H1 (cell line): ENCODE data around the gene CACNA1C. TPM values are rescaled to one million over a fixed set of nuclear protein-coding genes. Genes with fewer than 3 reads are reported as not detected.

Experiments used
- CTCF ChIA-PET: fragments of 300-600 bp; sonication (Branson Sonifier 250); formaldehyde crosslinking; loops from one replicate; lab custom pipeline; 2021; ENCODE audit not compliant: partially characterized antibody; lab: Charles Lee
- POLR2A ChIA-PET: fragments of 300-600 bp; sonication (Branson Sonifier 250); formaldehyde crosslinking; loops from one replicate; lab custom pipeline; 2021; ENCODE audit warnings: inconsistent platforms; ENCODE audit not compliant: partially characterized antibody; lab: Charles Lee
- DNase-seq, 2 experiments: peaks; one replicate each; pipeline versions ENCODE4 v3.0.0 to v3.0.0-alpha.2; 2010 to 2022; ENCODE audit warnings: low spot score in 2 of 2, low read depth in 1 of 2, mixed read lengths in 1 of 2
- FAIRE-seq: peaks from 2 replicates; lab custom pipeline; 2011; peaks lifted over from hg19 to GRCh38; lab: Jason Lieb, UNC
- H2AFZ ChIP-seq: 2 replicates; pipeline ENCODE4 v1.8.1; 2012; ENCODE audit warnings: low read length, inconsistent platforms
- H2AK5ac ChIP-seq: 2 replicates; pipeline ENCODE4 v1.6.1; 2013; ENCODE audit warnings: low read depth, low read length
- H2BK120ac ChIP-seq: replicated peaks from 2 replicates; pipeline ENCODE3; 2013; ENCODE audit warnings: low read depth, low read length, inconsistent platforms
- H2BK12ac ChIP-seq: 2 replicates; pipeline ENCODE4 v1.6.1; 2013; ENCODE audit warnings: low read depth, low read length
- H2BK15ac ChIP-seq: 2 replicates; pipeline ENCODE4 v1.6.1; 2013; ENCODE audit warnings: low read length
- H2BK20ac ChIP-seq: 2 replicates; pipeline ENCODE4 v1.6.1; 2013; ENCODE audit warnings: low read length
- H2BK5ac ChIP-seq: 2 replicates; pipeline ENCODE4 v1.6.1; 2013; ENCODE audit warnings: low read depth, low read length
- H3K14ac ChIP-seq: 2 replicates; pipeline ENCODE4 v1.6.1; 2013; ENCODE audit warnings: inconsistent platforms; ENCODE audit not compliant: insufficient read length
- H3K18ac ChIP-seq: 2 replicates; pipeline ENCODE4 v1.6.1; 2013; ENCODE audit warnings: low read length; ENCODE audit errors: extremely low read depth
- H3K23ac ChIP-seq: 2 replicates; pipeline ENCODE4 v1.6.1; 2013; ENCODE audit warnings: inconsistent platforms; ENCODE audit not compliant: insufficient read length
- H3K23me2 ChIP-seq: 2 replicates; pipeline ENCODE4 v1.6.1; 2013; ENCODE audit warnings: low read depth, low read length
- H3K27ac ChIP-seq: 2 replicates; pipeline ENCODE4 v1.6.1; 2011; ENCODE audit warnings: low read depth, low read length, inconsistent platforms
- H3K27me3 ChIP-seq, 4 experiments: replicated peaks in 1 of 4; 1 replicate in 1 of 4; 2 replicates in 3 of 4; pipeline versions ENCODE4 v1.6.1 to v1.8.1; 2011 to 2013; ENCODE audit warnings: low read length in 3 of 4, mild to moderate bottlenecking in 3 of 4, inconsistent platforms in 2 of 4, mixed read lengths in 2 of 4, moderate library complexity in 1 of 4; ENCODE audit not compliant: control insufficient read depth in 3 of 4, insufficient read depth in 3 of 4; ENCODE audit errors: extremely low read depth in 1 of 4
- H3K36me3 ChIP-seq, 4 experiments: 2 replicates each; pipeline versions ENCODE4 v1.6.1 to v1.8.1; 2011 to 2013; ENCODE audit warnings: mild to moderate bottlenecking in 4 of 4, low read length in 3 of 4, moderate library complexity in 2 of 4, control low read depth in 1 of 4, inconsistent platforms in 1 of 4; ENCODE audit not compliant: insufficient read depth in 4 of 4, control insufficient read depth in 2 of 4
- H3K4ac ChIP-seq: replicated peaks from 2 replicates; pipeline ENCODE3; 2013; ENCODE audit warnings: low read length, low read depth, mixed read lengths, inconsistent platforms; ENCODE audit not compliant: insufficient read length
- H3K4me1 ChIP-seq, 4 experiments: replicated peaks in 1 of 4; 1 replicate in 1 of 4; 2 replicates in 3 of 4; pipeline versions ENCODE4 v1.6.1 to v1.8.1; 2011 to 2013; ENCODE audit warnings: low read length in 3 of 4, inconsistent platforms in 2 of 4, mixed read lengths in 1 of 4; ENCODE audit not compliant: insufficient read depth in 4 of 4, control insufficient read depth in 3 of 4
- H3K4me2 ChIP-seq, 2 experiments: 2 replicates each; pipeline versions ENCODE4 v1.6.1 to v1.8.1; 2011 to 2013; ENCODE audit warnings: low read depth in 2 of 2, low read length in 2 of 2, control low read depth in 1 of 2, inconsistent platforms in 1 of 2, mild to moderate bottlenecking in 1 of 2; ENCODE audit not compliant: insufficient read depth in 1 of 2
- H3K4me3 ChIP-seq, 4 experiments: fragments of 200-600, 300-600 bp in 1 of 4; sonication (generic), shearing (Covaris generic), sonication (Bioruptor Twin) in 1 of 4; 2 replicates each; pipeline versions ENCODE4 v1.5.1 to v1.8.1; 2011 to 2016; ENCODE audit warnings: low read length in 4 of 4, low read depth in 3 of 4, control low read depth in 2 of 4, inconsistent platforms in 2 of 4, mild to moderate bottlenecking in 2 of 4, mixed read lengths in 1 of 4, moderate library complexity in 1 of 4; ENCODE audit not compliant: insufficient read depth in 2 of 4; ENCODE audit errors: extremely low read depth in 1 of 4
- H3K56ac ChIP-seq: replicated peaks from 2 replicates; pipeline ENCODE3; 2013; ENCODE audit warnings: low read depth, mild to moderate bottlenecking, mixed read lengths, low read length, inconsistent platforms; ENCODE audit not compliant: insufficient read length
- H3K79me1 ChIP-seq: 2 replicates; pipeline ENCODE4 v1.6.1; 2013; ENCODE audit warnings: low read depth, low read length, control low read depth
- H3K79me2 ChIP-seq, 2 experiments: 2 replicates each; pipeline versions ENCODE4 v1.6.1 to v1.8.1; 2012 to 2013; ENCODE audit warnings: low read length in 2 of 2, mild to moderate bottlenecking in 2 of 2, inconsistent platforms in 1 of 2; ENCODE audit not compliant: insufficient read depth in 2 of 2, control insufficient read depth in 1 of 2
- H3K9ac ChIP-seq, 4 experiments: replicated peaks in 1 of 4; 1 replicate in 1 of 4; 2 replicates in 3 of 4; pipeline versions ENCODE4 v1.6.1 to v1.8.1; 2011 to 2013; ENCODE audit warnings: low read depth in 3 of 4, low read length in 3 of 4, control low read depth in 2 of 4, mild to moderate bottlenecking in 2 of 4, moderate library complexity in 2 of 4, inconsistent platforms in 1 of 4; ENCODE audit errors: extremely low read depth in 1 of 4
- H3K9me3 ChIP-seq, 2 experiments: 2 replicates each; pipeline versions ENCODE4 v1.6.1 to v1.8.1; 2012 to 2013; ENCODE audit warnings: mild to moderate bottlenecking in 2 of 2, moderate library complexity in 2 of 2, control low read depth in 1 of 2, inconsistent platforms in 1 of 2, low read depth in 1 of 2, low read length in 1 of 2, mixed read lengths in 1 of 2; ENCODE audit not compliant: insufficient read depth in 2 of 2
- H4K20me1 ChIP-seq, 2 experiments: replicated peaks in 1 of 2; 2 replicates each; pipeline versions ENCODE3 to v1.8.1; 2011 to 2013; ENCODE audit warnings: inconsistent platforms in 2 of 2, low read length in 2 of 2, mild to moderate bottlenecking in 1 of 2; ENCODE audit not compliant: insufficient read depth in 2 of 2, control insufficient read depth in 1 of 2
- H4K5ac ChIP-seq: 2 replicates; pipeline ENCODE4 v1.6.1; 2013; ENCODE audit warnings: low read length, low read depth, mixed read lengths, inconsistent platforms; ENCODE audit not compliant: insufficient read length
- H4K8ac ChIP-seq: 2 replicates; pipeline ENCODE4 v1.8.0; 2013; ENCODE audit warnings: mild to moderate bottlenecking, moderate library complexity, low read length, inconsistent platforms; ENCODE audit not compliant: insufficient read depth; ENCODE audit errors: extremely low read depth
- H4K91ac ChIP-seq: replicated peaks from 2 replicates; pipeline ENCODE3; 2013; ENCODE audit warnings: low read length, mixed read lengths, inconsistent platforms; ENCODE audit not compliant: insufficient read length
- BACH1 ChIP-seq: IDR thresholded peaks from 2 replicates; pipeline ENCODE4 v1.6.1; 2012; ENCODE audit warnings: low read length, improper control_type of control experiment
- CHD2 ChIP-seq: IDR thresholded peaks from 2 replicates; pipeline ENCODE4 v1.6.1; 2012; ENCODE audit warnings: low read length, improper control_type of control experiment
- EP300 ChIP-seq, 2 experiments: IDR thresholded peaks; 1 replicate in 1 of 2; 2 replicates in 1 of 2; pipeline ENCODE4 v1.6.1; 2011 to 2012; ENCODE audit warnings: low read depth in 2 of 2, low read length in 2 of 2, mild to moderate bottlenecking in 2 of 2, borderline replicate concordance in 1 of 2, inconsistent platforms in 1 of 2, moderate library complexity in 1 of 2
- FOSL1 ChIP-seq: IDR thresholded peaks from 2 replicates; pipeline ENCODE4 v1.6.1; 2011; ENCODE audit warnings: mild to moderate bottlenecking, low read depth, low read length, moderate library complexity; ENCODE audit not compliant: insufficient read depth
- MAFK ChIP-seq: IDR thresholded peaks from 2 replicates; pipeline ENCODE4 v1.6.1; 2012; ENCODE audit warnings: low read depth, mild to moderate bottlenecking, improper control_type of control experiment, low read length
- RNF2 ChIP-seq: fragments of 200-900, 300-1000 bp; sonication (generic); IDR thresholded peaks from 2 replicates; pipeline ENCODE4 v1.7.1; 2016; ENCODE audit warnings: borderline replicate concordance, low read depth, mild to moderate bottlenecking, antibody characterized with exemption, low read length; ENCODE audit not compliant: poor library complexity, severe bottlenecking; ENCODE audit errors: missing control alignments
- RXRA ChIP-seq: IDR thresholded peaks from 2 replicates; pipeline ENCODE4 v1.6.1; 2011; ENCODE audit warnings: low read depth, mild to moderate bottlenecking, low read length, moderate library complexity; ENCODE audit not compliant: insufficient read depth
- SP2 ChIP-seq: IDR thresholded peaks from 2 replicates; pipeline ENCODE4 v1.6.1; 2012; ENCODE audit warnings: mild to moderate bottlenecking, low read length, inconsistent platforms
- SUZ12 ChIP-seq: fragments of 200-600 bp; sonication (generic); IDR thresholded peaks from 2 replicates; pipeline ENCODE4 v1.6.1; 2012; ENCODE audit warnings: mild to moderate bottlenecking, inconsistent platforms, low read length, moderate library complexity, mixed read lengths
- TAF1 ChIP-seq: IDR thresholded peaks from 2 replicates; pipeline ENCODE4 v1.6.1; 2011; ENCODE audit warnings: mild to moderate bottlenecking, low read depth, low read length
- ZNF274 ChIP-seq: IDR thresholded peaks from 2 replicates; pipeline ENCODE4 v1.7.0; 2012; ENCODE audit warnings: low read length, borderline replicate concordance; ENCODE audit errors: extremely low read depth
- WGBS, 2 experiments: shearing (Covaris generic) in 1 of 2; methylation state at CpG; one replicate each; pipeline versions ENCODE4 v1.1.6 to v1.1.7; 2013 to 2015; ENCODE audit warnings: low lambda C conversion rate in 2 of 2, mixed read lengths in 2 of 2, inconsistent platforms in 1 of 2, low coverage in 1 of 2, missing lambda C conversion rate in 1 of 2; ENCODE audit not compliant: insufficient replicate concordance in 2 of 2, insufficient coverage in 1 of 2, insufficient read length in 1 of 2; ENCODE audit errors: extremely low coverage in 1 of 2, missing lambda C conversion rate in 1 of 2; 5-methylcytosine and 5-hydroxymethylcytosine counted together
- polyA plus RNA-seq, 7 experiments: library from polyadenylated mRNA; depleted of rRNA in 3 of 7; stranded (reverse) in 5 of 7; unstranded in 2 of 7; fragments of >200 nt in 5 of 7; fragments of 200-250 nt in 2 of 7; gene quantifications; 1 replicate in 5 of 7; 2 replicates in 1 of 7; 4 replicates in 1 of 7; pipeline versions ENCODE4 v1.2.1 to v1.2.3, GENCODE V29; 2011 to 2013; ENCODE audit warnings: missing spikeins in 2 of 7, mixed read lengths in 2 of 7
- total RNA-seq: library from RNA; stranded (reverse); fragmentation: NEBNext Ultra II Directional; extraction: Animal tissue kit (Norgen Biotek cat#: 25700); gene quantifications from 2 replicates; pipeline ENCODE4 v1.2.1, GENCODE V29; 2021
- TF ChIP-seq, protein P1 (sequence below): IDR thresholded peaks from 2 replicates; pipeline ENCODE4 v1.6.1; 2012; ENCODE audit warnings: low read length, inconsistent platforms

CACNA1C gene
- total and polyA plus RNA-seq, 2 of the 8 experiments (the other 6 are each of a cell fraction or from before 2014, with no cell fraction given): 1.3 TPM

DNA sequence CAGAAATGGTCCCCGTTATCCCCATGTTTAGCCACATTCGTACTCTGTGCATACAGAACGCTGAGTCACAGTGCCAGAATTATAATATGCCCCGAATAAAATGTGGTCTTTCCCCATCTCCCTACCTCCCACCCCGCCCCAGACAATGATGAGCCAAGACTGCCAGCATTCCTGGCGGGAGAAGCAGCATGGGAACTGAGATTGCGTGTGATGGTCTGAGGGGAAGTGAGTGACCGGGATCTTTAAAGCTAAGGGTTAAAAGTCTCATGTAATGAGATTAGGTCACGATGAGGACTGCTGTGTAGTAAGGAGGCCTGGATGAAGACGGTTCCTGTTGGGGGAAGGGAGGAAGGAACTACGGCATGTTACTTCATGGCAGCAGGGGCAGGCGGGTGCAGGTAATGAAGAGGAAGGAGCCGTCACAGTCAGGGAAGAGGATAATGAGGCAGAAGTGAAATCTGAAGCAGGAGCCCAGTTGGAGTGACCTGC lies 498.7 kb downstream of the CACNA1C start:
- H4K20me1 ChIP-seq: no peaks in the 10 kb centered on the region
- no peak overlapping the region for H2BK5ac ChIP-seq
- DNase-seq (no peak), FAIRE-seq (no peak)
- H3K36me3 ChIP-seq: no peaks in the 10 kb centered on the region
- no peak overlapping the region for H3K18ac ChIP-seq
- H3K79me1 ChIP-seq: no peaks in the 10 kb centered on the region
- no peak overlapping the region for H2AFZ ChIP-seq
- H4K5ac ChIP-seq: no peak overlapping the region
- no peak overlapping the region for H3K9ac ChIP-seq
- H3K14ac ChIP-seq: no peak overlapping the region
- no peak overlapping the region for H3K56ac ChIP-seq
- CTCF ChIA-PET: interaction anchor here (1.0 to 1.4 kb wide), 4 partner anchors 8 to 109 kb away, joined by 3 to 6 read pairs (median 3); no protein-coding TSS in a partner anchor
- H2AK5ac ChIP-seq: no peak overlapping the region
- peaks cover 0 to 4% (median 1%) of the 10 kb centered on the region in 4 experiments; a peak in 4 of 7 replicates for H3K4me1 ChIP-seq
- H3K23me2 ChIP-seq: no peaks in the 10 kb centered on the region
- H2BK120ac ChIP-seq: no peak overlapping the region
- H3K9me3 ChIP-seq: no peaks in the 10 kb centered on the region
- H2BK20ac ChIP-seq: no peak overlapping the region
- no peak overlapping the region for H3K4me3 ChIP-seq
- POLR2A ChIA-PET: no interaction called here
- no peaks in the 10 kb centered on the region for H3K79me2 ChIP-seq
- H4K91ac ChIP-seq: no peak overlapping the region
- no peak overlapping the region for H3K4me2 ChIP-seq
- peak overlapping the region; percentile 57 for H3K4ac ChIP-seq
- H2BK15ac ChIP-seq: no peak overlapping the region
- H2BK12ac ChIP-seq: peak overlapping the region; percentile 90
- H3K27me3 ChIP-seq: 0 out of 7 replicates have a peak, but pooled peaks cover 0 to 2% (median 0%) of the 10 kb centered on the region in 4 experiments
- 81% methylated on average over 13 of the region's 13 CpGs; no CpG with 5 or more reads in 1 of the 2 experiments for WGBS, 2 experiments
- no peak overlapping the region for H3K27ac ChIP-seq
- no peak overlapping the region for H4K8ac ChIP-seq
- no peak overlapping the region for H3K23ac ChIP-seq
- TF ChIP-seq RNF2 (no peak), MAFK (no peak), TAF1 (no peak), ZNF274 (no peak), BACH1 (no peak), SUZ12 (no peak), EP300 (IDR thresholded peaks at IDR 0.05; ENCODE audit: borderline replicate concordance in 1 of 2, low read depth in 2 of 2, low read length in 2 of 2) (no peak), SP2 (no peak), FOSL1 (no peak), CHD2 (no peak), RXRA (no peak)
- TF ChIP-seq, protein P1, sequence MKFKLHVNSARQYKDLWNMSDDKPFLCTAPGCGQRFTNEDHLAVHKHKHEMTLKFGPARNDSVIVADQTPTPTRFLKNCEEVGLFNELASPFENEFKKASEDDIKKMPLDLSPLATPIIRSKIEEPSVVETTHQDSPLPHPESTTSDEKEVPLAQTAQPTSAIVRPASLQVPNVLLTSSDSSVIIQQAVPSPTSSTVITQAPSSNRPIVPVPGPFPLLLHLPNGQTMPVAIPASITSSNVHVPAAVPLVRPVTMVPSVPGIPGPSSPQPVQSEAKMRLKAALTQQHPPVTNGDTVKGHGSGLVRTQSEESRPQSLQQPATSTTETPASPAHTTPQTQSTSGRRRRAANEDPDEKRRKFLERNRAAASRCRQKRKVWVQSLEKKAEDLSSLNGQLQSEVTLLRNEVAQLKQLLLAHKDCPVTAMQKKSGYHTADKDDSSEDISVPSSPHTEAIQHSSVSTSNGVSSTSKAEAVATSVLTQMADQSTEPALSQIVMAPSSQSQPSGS: no peak
